Measurements from ENCODE around the gene TCTA.

TCTA gene

DNA sequence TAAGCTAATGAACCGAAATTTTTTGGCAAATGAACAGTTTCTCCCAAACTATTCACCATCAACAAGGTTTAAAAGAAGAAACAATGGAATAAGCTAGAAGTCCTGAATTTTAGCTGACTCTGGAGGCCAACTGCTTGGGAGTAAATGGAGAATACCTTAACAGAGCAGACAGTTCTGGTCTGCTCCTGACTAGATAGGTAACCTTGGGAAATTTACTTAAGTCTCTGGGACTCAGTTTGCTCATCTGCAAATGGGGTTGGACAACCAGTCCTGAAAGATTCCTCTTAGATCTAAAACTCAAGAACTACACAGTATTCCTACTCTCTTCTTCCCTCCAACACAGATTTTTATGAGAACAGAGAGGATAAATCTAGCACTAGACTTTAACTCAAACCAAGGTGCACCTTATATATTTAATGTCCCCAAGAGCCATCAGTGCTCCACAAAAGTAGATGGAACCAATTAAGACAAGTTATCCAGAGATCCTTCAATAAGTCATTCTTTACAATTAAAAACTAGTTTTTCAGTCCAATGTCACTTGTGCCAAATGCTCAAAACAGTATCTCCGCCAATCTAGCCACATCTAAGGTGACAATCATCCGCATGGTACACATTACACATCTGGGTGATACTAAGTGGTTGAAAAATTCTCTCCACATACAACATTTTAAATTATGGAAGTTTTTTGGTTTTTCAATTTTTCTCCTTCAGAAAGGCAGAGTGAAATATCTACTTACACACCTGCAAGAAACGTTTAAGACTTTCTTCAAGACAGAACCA lies 2.0 kb upstream of the TCTA start:
- no peak for DNase-seq (ENCODE audit: extremely low read depth in 1 of 2, low read depth in 1 of 2)

DNA sequence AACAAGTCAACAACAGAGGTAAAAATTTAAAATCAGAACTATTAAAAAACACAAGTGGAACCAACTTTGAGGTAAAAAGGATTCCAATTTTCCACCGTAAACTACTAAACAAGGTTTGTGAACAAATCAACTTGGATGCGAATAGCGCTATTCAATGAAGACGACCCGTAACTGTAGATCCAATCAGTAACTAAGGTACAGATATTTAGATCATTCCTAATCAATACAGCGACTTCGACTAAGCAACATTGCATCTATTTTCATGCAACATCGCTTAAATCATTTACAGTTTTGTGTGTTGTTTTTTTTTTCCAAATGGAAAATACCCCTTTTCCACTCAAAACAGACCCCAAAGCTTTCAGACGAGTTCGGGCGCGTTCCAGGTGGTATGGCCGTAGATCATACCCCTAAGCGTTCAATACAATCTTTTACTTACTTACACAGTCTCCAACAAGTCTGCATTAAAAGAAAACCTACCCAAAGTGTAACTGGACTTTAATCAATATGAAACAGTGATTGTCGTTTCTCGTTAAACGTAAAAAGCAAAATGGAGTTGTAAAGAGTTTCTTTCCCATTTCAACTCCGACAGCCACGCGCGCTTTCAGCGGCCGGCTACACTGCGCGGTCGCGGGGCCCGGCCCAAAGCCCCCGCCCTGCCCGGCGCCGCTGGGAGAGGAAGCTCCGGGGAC lies 1.2 kb upstream of the TCTA start:
- no peak for DNase-seq (ENCODE audit: extremely low read depth in 1 of 2, low read depth in 1 of 2)

DNA sequence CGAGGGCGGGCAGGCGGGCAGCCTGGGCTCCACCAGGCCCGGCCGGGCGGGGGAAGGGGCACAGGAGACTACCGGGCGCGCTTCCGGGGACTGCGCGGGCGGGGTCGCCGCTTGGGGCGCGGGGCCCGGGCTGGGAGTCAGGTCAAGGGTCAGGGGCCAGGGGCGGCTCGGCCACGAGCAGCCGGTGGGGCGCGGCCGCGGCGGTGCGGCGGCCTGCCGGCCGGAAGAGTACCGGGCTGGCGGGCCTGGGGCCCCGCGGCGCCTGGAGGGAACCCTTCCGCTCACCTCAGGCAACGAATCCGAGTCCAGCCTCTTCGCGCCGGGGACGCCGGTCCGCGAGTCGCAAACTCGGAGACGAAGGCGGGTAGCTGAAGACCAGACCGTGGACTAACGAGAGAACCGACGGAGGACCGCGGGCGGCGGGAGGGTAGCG lies 672 bp upstream of the TCTA start:
- DNase-seq (ENCODE audit: extremely low read depth in 1 of 2, low read depth in 1 of 2), result peak in 1 of 2 donors; percentile 29

DNA sequence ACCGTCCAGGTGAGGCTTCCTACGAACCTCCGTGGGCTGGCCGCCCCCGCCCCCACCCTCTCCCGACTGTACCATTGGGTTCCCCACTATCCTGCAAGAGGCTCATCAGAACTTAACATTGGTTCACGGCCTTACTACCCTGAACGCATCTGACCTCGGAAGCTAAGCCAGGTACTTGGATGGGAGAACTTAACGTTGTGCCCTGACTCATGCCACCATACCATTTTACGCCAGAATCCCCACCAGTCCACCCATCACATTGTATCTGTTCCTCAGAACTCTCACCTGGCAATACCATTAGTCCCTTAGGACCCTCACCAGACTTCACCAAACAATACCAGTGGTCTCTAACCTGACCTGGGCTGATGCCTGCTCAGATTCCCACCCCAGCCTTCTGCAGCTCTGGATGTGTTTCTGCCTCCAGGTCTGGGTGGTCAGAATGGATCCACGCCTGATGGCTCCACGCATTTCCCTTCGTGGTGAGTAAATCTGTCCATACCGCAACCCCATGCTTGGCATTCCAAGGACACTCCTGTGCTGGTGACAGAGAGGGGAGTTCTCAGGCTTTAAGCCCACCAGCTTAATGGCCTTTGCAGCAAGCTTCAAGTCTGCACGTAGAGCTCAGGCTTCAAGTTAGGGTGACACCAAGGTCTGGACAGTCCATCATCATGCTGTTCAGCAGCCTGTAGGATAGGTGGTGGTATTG lies 562 bp downstream of the TCTA start:
- no peak for DNase-seq (ENCODE audit: extremely low read depth in 1 of 2, low read depth in 1 of 2)

DNA sequence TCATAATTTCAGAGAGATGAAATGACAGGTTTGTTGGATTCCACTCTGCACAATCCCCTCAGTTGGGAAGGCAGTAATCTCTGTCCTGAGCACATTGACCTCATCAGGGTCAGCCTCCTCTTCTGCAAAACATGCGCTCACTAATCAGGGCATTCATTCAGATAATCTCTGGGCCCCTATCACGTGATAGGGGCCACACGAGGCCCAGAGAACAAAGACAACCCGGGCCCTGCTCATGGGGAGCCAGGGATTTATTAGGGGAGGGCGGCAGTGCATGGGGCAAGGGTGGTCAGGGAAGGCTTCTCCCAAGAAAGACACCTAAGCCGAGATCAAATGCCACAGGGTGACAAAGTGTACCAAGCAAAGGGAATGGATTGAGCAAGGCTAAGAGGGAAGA lies 1.1 kb downstream of the TCTA start:
- DNase-seq (ENCODE audit: extremely low read depth in 1 of 2, low read depth in 1 of 2), result no peak

DNA sequence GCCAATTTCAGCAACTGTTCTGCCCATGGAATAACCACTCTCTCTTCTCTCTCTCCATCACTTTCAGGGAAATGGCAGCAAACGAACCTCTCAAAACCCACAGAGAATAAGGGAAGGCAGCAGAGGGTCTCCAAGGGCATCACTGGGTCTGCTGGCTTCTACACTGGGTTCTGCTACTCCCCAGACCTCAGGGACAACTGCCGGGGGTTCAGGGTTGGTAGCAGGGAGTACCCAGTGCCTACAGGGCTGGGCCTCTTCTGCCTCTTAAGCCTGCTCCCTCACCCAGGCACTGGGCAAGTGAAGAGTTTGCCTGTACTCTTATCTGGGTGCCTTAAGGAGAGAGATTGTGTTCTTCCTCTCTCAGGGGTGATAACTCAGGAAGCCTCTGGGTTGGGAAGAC lies 2.5 kb downstream of the TCTA start:
- no peak for DNase-seq (ENCODE audit: extremely low read depth in 1 of 2, low read depth in 1 of 2)

DNA sequence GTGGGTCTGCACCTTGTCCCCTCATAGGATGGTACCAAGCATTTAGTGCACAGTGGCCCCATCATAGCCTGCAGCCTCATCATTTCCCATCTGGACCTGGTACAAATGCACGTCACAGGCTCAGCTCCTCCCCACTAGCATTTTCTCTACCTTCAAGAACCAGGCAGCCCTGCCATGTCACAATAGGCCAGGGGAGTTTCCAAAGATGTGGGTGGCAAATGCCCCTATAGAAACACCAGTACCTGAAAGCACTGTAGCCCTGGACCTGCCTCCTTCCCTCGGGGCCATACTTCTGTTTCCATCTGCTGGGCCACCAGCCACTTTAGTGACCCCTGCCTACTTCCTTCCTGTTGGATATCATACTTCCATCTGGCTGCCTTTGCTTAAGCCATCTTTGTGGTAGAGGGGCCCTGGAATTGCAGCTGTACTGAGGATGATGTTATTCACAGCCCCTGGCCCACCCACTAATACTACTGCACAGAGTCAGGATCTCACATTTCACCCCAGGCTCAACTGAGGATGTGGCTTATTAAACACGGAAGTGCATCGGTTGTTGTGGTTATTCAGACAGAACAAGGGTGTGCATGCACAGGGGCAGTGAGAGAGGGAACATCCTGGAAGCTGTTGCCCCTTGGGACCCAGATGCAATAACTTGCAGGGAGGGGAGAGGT lies 3.8 kb downstream of the TCTA start:
- DNase-seq (ENCODE audit: extremely low read depth in 1 of 2, low read depth in 1 of 2), result peak in 1 of 2 donors; percentile 65

DNA sequence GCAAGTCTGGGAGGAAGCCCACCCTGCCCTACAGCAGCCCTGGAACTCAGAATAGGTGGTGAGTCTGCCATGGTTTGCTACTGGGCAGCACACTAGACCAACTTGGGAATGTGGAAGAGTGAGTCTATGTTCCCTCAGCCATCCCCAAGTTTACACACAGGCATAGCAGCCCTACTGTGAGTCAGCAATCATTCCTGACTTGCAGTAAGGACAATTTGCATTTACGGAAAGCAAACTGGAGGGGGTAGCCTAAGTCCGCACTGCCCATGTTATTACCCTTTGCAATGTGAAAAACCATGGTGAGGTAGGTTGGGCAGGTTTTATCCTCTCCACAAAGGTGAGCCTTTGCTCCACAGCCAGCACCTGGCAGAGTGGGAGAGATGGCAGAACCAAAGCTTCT lies 4.6 kb downstream of the TCTA start:
- no peak for DNase-seq (ENCODE audit: extremely low read depth in 1 of 2, low read depth in 1 of 2)

DNA sequence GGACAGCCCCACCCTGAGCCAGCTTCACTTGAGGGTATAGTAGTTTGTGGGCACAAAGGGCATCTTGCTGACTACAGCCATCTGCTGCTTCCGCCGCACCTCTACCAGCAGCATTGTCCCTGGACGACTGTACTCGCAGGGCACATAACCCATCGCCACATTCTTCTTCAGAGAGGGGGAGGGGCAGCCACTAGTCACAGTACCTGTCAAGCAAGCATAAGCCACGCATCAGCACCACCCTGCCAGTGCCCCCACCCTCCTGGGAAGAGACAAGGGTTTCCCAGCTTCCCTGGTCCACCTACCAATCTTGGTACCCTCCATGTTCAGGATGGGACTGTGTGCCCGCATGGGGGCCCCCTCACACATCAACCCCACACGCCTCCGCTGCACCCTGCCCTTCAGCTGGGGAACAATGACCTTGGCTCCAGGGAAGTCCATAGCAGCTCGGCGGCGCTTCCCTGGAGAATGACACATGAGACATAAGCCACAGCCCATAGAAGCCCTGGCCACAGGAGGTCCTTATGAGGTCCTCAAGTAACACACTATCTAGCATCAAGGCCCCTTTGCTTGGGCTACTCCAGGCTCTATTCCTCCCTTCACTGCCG lies 5.4 kb downstream of the TCTA start:
- no peak for DNase-seq (ENCODE audit: extremely low read depth in 1 of 2, low read depth in 1 of 2)

DNA sequence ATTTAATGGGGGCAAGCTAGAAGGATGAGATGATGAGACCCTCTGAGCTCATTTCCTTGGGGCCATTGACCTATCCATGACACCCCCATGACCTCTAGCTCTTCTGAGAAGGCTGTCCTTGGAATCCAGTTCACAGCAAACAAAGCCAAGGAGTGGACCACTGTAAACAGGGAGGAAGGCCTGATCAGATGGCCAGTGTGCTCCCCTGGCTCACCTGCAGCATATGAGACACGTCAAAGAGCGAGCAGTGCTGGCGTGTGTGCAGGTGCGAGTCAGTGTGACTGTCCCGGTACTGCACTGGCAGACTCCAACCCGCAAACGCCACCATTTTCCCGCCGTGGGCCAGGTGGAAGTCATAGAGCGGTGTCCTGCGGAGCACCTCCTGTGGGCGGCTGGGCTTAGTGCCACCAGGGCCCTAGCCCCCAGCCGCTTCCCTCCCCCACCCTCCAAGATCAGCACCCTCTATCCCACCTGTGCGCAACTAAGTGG lies 9.7 kb downstream of the TCTA start:
- no peak for DNase-seq (ENCODE audit: extremely low read depth in 1 of 2, low read depth in 1 of 2)

DNA sequence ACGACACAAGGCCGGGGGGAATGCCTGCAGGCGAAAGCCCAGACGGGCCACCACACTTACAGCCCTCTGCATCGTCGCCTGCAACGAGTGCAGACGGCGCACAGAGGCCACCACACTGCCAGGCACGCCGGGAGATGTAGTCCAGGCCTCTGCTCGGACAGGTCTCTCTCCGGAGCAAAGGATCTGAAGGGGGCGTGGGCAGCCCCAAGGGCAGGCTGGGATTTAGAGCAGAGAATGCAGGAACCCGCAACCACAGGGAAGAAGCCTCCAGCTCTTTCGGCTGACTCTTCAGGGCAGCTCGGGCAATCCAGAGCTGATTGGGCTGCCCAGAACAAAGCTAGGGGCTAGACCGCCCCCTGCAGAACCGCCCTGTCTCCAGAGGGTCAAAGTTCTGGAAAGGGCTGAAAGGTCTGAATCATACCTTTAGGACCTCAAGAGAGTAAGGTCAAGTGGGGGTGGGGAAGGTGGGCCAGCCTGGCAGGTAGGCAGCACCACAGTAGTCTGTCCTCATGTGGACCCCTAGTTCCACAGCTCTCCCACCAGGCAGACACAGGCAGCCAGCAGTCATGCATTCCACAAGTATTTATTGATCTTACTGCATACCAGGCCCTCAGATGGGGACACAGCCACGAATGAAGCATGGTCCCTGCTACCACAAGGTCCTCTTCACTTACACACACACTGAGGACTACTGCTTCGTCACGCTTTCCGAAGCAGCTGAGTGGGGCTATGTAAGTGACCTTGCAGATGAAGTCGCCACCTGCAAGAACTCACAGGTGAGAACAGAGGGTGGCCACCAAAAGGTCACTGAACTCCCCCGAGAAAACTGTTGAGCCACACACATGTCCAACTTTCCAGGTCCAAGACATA lies 10.4 kb downstream of the TCTA start, which contains the start of gene AMT:
Gene AMT (minus strand): TSS at position 95 of the 870 bp plus-strand sequence. CDS start 23 bp downstream, at position 72.
- no peak for DNase-seq (ENCODE audit: extremely low read depth in 1 of 2, low read depth in 1 of 2)

DNA sequence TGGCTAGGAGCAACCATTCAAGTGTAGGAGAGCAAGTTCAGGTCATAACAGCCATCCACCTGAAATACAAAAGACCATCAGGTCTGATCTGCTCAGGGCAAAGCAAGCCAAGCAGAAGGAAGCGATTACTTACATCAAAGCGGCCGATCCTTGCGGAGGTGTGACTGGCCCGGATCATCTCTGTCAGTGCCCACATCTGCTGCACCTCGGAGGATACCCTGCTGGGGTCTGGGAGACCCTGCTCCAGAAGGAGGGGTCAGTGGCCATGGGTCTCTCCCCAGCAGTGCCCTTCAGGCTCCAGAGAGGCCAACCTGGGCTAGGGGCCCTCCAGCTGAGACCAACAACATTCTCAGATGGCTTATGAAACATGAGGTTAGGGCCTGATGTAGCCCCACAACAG lies 12.6 kb downstream of the TCTA start:
- no peak for DNase-seq (ENCODE audit: extremely low read depth in 1 of 2, low read depth in 1 of 2)

DNA sequence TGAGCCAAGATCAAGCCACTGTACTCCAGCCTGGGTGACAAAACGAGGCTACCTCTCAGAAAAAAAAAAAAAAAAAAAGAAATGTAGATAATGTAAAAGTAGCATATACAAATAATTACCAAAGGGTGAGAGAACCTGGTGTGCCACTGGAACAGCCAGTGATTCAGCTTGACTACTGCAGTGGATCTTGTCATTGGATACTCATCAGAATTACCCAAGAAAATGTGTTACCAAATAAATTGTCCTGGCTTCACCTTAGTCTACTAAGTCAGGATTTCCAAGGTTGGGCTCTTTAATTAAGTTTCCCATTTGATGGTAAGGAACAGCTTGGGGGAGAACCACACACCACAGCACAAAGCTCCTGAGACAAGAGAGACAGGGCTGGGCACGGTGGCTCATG lies 15.4 kb downstream of the TCTA start:
- no peak for DNase-seq (ENCODE audit: extremely low read depth in 1 of 2, low read depth in 1 of 2)

DNA sequence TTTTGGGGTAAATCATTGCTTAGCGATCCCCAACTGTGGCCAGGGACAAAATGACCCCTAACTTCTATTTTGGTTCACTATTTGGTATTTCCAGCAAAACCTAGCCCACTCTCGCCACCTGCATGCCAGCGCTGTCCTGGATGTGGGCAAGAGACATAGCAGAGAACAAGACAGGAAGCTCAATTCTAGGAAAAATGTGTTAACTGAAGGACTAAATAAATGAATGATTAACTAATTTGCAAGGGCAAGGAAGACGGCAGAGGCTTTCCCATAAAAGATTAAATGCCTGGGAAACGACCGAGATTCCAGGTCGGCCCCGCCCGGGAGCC lies 16.5 kb downstream of the TCTA start:
- no peak for DNase-seq (ENCODE audit: extremely low read depth in 1 of 2, low read depth in 1 of 2)

DNA sequence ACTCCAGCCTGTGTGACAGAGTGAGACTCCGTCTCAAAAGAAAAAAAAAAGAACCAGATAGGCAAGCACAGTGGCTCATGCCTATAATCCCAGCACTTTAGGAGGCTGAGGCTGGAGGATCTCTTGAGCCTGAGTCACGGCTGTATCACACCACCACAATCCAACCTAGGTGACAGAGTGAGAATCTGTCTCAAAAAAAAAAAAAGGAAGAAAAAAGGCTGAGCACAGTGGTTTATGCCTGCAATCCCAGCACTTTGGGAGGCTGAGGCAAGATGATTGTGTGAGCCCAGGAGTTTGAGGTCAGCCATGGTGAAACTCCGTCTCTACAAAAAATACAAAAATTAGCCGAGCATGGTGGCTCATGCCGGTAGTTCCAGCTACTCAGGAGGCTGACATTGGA lies 22.5 kb downstream of the TCTA start:
- no peak for DNase-seq (ENCODE audit: extremely low read depth in 1 of 2, low read depth in 1 of 2)

DNA sequence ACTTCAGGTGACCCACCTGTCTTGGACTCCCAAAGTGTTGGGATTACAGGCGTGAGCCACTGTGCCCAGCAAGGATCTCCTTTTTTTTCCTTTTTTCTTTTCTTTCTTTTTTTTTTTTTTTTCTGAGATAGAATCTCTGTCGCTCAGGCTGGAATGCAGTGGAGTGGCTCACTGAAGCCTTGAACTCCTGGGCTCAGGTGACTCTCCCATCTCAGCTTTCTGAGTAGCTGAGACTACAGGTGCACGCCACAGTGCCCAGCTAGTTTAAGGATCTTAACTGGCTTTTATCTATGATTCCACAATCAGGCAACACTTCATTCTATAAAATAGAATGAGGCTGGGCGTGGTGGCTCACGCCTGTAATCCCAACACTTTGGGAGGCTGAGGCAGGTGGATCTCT lies 33.2 kb downstream of the TCTA start:
- no peak for DNase-seq (ENCODE audit: extremely low read depth in 1 of 2, low read depth in 1 of 2)

DNA sequence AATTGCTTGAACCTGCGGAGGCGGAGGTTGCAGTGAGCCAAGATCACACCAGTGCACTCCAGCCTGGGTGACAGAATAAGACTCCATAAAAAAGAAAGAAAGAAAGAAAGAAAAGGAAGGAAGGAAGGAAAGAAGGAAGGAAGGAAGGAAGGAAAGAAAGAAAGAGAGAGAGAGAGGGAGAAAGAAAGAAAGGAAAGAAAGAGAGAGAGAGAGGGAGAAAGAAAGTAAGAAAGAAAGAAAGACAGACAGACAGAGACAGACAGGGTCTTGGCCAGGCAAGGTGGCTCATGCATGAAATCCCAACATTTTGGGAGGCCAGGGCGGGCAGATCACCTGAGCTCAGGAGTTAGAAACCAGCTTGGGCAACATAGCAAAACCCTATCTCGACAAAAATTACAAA lies 41.4 kb downstream of the TCTA start:
- DNase-seq (ENCODE audit: extremely low read depth in 1 of 2, low read depth in 1 of 2), result no peak

DNA sequence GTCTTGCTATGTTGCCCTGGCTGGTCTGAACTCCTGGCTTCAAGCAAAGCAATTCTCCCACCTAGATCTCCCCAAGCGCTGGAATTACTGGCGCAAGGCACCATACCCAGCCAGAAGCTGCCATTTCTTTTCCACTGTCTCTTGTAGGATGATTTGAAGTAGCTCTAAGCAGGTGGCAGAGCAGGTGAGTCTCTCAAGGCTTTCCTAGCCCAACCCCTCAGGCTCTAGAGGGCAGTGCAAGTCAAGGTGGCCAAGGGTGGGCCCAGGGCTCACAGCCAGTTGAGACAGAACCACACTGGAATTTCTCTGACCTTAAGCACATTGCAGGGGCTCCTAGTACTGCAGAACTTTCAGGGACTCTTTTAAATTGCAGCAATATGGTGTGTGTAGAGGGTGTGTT lies 42.2 kb downstream of the TCTA start:
- no peak for DNase-seq (ENCODE audit: extremely low read depth in 1 of 2, low read depth in 1 of 2)

DNA sequence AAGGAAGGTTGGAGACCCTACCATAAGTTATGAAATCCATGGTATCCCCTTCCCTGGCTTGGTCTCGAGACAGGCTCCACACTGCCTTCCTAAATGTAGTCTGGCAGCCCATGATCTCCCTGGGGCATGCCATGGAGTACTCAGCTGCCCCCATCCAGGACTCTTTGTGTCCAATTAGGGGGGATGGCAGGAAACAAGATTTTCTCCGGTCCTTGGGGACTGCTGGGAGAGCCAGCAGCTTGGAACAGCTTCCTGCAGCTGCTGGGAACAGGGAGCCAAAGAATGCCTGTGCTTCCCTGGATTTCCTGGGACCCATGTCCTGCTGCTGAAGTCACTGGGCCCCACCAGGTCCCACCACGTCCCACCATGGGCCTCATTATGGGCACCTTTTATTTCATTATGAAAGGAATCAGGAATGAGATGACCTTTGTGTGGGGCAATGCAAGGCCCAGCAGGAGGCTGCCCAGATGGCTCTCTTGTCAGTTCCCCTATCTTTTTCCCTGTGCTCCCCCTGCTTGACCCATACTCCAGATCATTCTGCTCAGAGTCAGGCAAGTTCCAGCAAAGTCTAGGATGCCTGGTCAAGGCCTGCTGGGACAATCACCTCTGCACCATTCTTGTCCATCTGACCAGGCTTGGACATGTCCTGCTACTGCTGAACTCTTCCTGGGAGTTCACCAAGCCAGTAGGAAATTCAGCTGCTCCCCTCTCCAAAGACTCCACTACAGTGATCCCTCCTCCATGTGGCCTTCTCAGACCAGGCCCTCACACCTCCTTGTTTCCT lies 42.9 kb downstream of the TCTA start:
- DNase-seq (ENCODE audit: extremely low read depth in 1 of 2, low read depth in 1 of 2), result no peak

Measured in stimulated activated CD8-positive, alpha-beta memory T cell treated with anti-CD3 and anti-CD28 coated beads, Interleukin-7, amount 100 ng/mL, for 48 hours (primary cell).